GM19395 (cell line): ENCODE data around the gene ZDHHC24.
"Not testable (repeated sequence)": the region's sequence is repeated elsewhere in the genome, so short reads cannot be mapped to it uniquely, and the experiment has no call there.

Experiments used
- ATAC-seq: cut with Tn5 transposase; IDR thresholded peaks from one replicate; pipeline ENCODE4 v1.9.1; 2021; ENCODE audit warnings: mild to moderate bottlenecking, moderate library complexity; ENCODE audit not compliant: unreplicated experiment

ZDHHC24 gene

DNA sequence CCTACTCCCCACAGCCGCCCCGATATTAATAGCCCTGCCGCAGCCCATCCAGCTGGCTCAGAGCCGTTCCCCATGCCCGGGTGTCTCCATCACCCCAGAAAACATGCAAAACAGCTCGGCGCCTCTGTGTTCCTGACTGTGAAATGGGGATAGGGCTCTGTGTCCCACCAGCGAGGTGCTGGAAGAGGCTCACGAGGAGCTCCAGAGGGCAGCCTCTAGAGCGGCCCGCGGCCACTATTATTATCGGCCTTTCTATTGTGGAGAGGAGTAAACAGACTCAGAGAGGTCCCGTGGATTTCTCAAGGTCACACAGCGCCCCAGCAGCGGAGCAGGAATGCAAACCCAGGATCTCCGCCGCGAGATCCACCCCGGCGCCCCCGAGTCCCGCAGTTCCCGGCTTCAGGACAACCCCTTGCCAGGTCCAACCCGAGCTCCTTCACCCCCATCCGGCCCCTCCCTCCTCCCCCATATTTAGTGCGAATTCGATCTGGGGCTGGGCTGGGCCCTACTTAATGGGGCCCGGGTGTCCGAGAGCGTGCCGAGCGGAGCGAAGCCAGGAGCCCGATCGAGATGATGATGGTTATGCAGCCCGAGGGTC lies 619 bp upstream of the ZDHHC24 start, which contains the start of gene ACTN3:
ACTN3 (plus strand) TSS at position 536 of the 598 bp plus-strand sequence; CDS start at position 571, 35 bp downstream.
- no peak for ATAC-seq

DNA sequence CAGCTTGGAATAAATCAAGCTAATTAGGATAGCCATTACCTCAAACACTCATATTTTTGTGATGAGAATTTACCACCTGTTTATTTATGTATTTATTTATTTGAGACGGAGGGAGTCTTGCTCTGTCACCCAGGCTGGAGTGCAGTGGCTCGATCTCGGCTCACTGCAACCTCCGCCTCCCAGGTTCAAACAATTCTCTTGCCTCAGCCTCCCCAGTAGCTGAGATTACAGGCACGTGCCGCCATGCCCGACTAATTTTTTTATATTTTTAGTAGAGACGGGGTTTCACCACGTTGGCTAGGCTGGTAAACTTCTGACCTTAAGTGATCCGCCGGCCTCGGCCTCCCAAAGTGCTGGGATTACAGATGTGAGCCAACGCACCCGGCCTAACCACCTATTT lies 896 bp downstream of the ZDHHC24 start:
- not testable (repeated sequence) for ATAC-seq

DNA sequence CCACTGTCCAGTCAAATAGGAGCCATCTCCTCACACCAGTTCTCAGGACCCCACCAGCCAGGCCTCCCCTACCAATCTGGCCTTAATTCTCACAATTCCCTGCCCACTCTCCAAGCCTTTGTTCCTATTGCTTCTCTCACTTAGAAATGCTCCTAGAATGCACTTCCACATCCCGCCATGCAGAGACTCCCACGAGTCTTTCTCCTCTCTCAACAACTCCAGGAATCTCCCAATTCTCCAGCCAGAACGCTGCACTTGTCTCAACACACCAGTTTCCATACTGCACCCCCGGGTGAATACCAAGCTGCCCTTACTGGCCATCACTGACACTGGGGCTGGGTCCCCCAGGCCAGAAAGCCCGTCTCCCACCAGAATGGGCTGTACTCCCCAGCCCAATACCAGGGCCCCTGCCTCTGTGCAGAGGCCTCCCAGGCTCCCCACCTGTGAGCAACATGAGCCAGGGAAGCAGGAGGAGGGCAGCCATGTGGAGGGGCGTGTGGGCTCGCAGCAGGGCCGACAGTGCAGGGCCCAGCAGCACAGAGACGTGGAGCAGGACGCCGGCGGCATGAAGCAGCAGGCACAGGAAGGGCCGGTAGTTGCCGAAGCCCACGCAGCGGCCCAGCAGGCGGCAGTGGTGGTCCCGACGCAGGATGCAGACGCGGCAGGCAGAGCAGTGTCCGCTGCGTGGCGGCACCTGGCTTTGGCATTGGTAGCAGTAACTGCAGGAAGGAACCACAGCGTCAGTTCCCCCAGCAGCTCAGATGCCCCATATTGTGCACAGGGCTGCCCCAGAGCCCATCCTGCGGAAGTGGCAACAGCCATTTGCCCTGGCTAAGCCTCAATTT lies 2.4 kb downstream of the ZDHHC24 start:
- no peak for ATAC-seq

DNA sequence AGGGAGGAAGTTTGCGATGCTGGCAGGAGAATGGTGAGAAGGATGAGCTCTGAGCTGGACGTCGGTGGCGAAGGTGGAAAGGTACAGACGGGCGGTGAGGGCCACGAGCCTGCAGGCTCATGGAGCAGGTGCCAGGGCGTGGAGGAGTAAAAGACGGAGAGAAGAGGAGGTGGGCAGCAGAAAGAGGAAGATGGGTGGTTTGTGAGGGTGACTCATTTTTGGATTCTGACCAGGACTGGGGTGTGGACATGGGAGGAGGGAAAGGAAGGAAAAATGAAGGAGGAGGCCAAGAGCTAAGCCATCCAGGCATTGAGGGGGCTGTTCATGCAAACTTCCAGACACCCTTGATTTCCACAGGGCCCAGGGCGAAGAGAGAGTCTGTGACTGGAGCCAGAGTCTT lies 3.5 kb downstream of the ZDHHC24 start:
- ATAC-seq: no peak

DNA sequence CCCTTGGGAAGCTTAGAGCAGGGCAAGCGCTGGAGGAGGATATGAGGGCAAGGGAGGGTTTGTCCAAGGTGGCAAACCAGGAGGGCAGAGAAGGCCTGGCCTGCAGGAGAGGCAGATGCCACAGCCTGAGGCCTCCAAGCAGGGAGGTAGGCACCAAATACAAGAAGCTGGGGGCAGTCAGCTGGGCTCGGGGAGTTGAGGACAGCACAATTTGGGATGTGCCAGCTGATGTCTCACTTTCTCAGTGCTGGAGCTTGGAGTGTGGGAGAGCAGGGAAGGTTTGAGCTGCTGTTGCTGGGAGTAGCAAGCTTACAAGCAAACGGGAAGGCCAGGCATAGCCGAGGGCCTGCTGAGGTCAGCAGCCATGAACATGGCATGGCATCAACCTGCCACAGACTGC lies 4.0 kb downstream of the ZDHHC24 start:
- ATAC-seq: no peak

DNA sequence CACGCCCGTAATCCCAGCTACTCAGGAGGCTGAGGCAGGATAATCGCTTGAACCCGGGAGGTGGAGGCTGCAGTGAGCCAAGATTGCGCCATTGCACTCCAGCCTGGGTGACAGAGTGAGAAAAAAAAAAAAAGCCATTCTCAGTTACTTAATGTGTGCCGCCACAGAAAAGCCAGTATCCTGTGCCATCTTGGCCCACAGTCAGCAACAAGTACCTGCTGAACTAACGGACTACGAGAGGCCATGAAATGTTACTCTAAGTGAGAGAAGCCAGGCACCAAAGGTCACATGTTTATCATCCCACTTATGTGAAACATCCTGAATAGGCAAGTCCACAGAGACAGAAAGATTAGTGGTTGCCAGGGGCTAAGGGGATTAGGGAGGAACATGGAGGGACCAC lies 5.2 kb downstream of the ZDHHC24 start:
- not testable (repeated sequence) for ATAC-seq

DNA sequence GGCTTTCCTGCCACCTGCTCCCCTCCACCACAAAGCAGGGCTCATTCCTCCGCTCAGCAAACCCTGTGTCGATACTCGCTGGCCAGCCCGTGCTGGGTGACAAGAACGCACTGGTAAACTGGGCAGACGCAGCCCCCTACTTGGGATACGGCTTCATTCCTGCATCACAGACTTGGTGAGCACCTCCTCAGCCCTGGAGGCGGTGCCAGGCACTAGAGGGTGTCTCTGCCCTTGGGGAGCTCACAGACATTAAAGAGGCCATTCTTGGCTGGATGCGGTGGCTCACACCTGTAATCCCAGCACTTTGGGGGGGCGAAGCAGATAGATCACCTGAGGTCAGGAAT lies 6.0 kb downstream of the ZDHHC24 start:
- no peak for ATAC-seq

DNA sequence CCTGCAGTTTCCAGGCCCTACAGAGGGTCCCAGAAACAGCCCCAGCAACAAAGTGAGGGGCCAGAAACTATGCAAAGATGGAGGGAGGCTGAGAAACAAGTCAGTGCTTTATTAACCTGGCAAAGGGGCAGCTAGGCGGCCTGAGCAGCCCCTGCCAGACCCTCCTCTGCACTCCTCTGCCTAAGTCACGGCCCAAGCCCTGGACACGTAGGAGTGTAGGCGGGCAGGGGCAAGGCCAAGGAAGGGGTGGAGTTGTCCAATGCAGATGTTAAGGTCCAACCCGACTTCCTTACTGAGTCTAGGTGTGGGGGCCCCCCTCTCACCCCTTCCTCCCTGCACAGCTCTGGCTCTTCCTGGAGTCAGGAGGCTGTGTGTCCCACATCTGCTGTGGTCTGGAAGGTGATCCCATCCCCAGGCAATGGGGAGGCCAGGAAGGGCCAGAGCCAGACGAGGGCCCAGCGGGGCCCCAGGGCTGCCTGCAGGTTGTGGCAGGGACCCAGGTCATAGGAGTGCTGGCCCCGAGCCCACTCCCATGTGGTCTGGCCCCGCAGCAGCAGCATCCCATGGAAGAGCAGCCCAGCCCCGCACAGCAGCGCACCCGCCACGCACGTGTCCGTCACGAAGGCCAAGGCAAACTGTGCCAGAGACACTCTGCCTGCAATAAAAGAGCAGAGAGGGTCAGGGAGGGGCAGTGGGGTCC lies 6.5 kb downstream of the ZDHHC24 start:
- no peak for ATAC-seq

DNA sequence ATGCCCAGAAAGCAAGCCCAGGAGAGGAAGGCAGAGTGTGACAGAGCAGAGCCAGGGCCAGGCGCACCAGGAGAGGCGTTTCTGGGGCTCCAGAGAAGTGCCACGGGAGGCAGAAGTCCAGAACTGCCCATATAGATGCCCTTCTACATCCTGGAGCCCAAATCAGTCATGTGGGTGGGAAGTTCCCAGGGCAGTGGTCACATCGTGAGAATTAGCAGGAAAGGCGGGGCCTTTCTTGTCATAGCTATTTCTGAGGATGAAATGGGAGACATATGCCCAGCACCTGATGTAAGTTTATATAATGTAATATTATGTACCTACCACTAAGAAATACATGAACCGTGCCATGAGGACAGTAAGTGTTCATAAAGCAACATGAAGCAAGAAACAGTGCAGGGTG lies 13.1 kb downstream of the ZDHHC24 start:
- ATAC-seq: no peak

DNA sequence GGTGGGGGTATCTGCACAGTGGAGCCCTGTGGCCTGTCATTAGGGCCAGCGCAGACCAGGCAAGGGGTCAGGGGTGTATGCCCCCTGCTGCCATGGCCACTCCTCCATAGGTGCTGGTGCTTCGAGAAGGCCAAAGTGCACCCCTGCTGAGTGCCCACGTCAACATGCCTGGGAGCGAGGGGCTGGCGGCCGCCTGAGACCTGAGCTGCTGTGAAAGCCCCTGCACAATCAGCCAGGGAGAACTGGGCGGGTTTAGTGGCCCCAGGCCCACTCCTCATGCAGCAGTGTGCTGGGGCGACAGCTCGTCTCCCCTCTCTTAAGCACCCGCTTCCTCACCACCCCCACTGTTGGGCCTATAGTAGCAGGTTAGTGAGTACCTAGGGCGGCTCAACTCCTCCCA lies 14.0 kb downstream of the ZDHHC24 start:
- no peak for ATAC-seq

DNA sequence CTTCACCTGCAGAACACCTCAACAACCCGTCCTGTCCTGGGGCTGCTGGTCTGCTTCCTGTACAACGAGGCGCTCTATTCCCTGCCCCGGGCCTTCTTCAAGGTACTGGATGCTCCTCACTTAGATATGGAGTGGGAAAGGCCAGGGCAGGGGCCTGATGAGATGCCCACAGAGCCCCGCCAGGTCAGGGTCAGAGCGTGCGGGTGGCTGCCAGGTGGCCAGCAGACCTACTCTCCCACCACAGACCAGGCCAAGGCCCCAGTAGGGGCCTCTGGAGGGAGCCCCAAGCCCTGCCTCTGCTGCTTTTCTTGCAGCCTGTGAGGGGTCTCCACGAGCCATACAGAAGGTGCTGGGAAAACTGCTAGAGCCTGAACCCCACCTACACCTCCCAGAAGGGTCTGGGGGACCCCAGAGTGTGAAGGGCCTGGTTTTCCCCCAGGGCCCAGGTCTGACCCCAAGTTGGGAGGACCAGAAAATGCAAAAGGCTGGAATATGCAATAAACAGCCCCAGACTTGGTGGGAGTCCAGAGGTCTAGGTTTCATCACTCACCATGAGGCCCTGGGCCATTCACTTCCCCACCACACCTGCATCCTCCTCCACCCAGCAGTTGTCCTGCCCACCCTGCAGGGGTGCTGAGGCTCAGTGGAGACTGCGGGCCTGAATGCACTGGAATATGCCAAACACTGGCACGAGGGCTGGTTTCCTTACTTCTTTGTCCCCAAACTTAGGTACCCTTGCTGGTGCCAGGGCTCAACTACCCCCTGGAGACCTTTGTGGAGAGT lies 14.7 kb downstream of the ZDHHC24 start:
- ATAC-seq: no peak

DNA sequence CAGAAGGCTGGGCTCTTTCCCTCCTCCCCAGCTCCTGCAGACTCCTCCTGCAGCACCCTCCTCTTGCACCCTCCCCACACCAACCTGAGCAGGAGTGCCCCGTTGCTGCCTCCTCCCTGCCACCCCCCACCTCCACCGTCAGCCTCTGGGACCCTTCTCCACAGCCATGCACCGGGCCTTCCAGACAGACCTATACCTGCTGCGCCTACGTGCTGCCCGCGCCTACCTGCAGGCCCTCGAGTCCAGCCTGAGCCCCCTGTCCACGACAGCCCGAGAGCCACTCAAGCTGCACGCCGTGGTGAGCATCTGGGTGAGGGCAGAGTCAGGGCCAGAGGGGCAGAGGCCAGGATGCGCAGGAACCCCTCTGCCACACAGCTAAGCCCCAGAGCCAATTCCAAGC lies 16.2 kb downstream of the ZDHHC24 start:
- no peak for ATAC-seq

DNA sequence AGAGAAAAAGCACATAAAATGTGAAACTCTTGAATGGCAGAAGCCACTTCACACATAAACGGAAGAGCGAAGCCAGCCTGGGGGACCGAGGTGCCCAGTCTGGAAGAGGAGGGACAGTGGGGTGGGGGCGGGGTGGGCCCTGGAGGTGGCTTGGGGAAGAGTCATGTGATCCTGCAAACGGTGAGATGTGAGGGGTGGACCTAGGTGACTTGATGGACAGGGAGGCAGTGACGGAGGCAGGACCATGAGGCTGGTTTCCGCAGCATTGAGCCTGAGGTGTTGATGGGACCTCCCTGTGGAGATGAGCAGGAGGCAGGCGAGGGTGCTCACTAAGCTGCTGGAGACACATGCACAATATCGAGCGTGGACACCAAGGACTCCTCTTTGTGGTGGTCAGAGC lies 16.8 kb downstream of the ZDHHC24 start:
- no peak for ATAC-seq

DNA sequence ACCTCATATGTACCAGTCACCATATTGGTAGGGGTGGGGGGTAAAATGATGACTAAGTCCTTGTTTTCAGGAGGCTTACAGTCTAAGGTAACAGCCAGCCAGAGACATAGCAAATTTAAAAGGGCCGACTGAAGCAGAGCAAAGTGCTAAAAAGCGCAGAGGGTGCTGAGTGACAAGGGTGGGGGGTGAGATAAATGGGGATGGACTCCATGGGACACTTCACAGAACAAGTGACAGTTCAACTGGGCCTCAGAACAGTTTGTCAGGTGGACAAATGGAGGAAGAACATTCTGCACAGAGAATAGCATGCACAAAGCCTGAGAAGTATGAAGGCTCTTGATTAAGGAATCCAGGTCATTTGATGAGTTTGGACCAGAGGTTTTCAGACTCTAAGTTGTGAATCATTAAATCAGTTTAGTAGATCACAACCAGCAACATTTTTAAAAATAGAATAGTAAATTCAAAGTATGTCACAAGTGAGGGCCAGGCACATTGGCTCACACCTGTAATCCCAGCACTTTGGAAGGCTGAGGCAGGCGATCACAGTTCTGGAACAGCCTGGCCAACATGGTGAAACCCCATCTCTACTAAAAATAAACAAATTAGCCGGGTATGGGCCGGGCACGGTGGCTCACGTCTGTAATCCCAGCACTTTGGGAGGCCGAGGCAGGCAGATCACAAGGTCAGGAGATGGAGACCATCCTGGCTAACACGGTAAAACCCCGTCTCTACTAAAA lies 21.4 kb downstream of the ZDHHC24 start:
- ATAC-seq: no peak

DNA sequence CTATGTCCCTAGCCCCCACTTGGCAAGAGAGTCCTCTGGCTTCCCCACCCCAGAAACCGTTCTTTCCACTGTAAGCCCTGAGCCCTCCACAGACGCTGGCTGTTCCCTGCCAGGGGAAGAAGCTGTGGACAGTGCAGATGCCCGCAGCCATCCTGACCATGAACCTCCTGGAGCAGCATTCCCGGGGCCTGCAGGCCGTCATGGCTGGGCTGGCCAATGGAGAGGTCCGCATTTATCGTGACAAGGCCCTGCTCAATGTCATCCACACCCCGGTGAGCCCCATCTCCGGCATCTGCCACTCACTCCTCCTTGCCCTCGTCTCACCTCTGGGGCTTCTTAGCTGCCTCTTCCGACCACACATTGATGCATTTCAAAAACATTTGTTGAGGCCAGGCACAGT lies 22.2 kb downstream of the ZDHHC24 start:
- ATAC-seq: no peak

DNA sequence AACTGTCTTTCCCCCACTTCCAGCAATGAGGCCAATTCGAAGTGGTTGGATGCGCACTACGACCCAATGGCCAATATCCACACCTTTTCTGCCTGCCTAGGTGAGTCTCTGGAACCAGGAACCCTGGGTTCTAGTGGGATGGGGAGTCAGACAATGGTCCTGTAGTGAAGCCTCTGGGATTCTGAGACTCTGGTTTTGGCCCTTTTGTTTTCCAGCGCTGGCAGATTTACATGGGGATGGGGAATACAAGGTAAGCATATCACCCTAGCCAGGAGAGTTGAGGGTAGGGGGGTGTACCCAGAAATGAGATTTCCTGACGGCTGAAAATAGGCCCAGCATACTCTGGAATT lies 34.9 kb downstream of the ZDHHC24 start:
- no peak for ATAC-seq

DNA sequence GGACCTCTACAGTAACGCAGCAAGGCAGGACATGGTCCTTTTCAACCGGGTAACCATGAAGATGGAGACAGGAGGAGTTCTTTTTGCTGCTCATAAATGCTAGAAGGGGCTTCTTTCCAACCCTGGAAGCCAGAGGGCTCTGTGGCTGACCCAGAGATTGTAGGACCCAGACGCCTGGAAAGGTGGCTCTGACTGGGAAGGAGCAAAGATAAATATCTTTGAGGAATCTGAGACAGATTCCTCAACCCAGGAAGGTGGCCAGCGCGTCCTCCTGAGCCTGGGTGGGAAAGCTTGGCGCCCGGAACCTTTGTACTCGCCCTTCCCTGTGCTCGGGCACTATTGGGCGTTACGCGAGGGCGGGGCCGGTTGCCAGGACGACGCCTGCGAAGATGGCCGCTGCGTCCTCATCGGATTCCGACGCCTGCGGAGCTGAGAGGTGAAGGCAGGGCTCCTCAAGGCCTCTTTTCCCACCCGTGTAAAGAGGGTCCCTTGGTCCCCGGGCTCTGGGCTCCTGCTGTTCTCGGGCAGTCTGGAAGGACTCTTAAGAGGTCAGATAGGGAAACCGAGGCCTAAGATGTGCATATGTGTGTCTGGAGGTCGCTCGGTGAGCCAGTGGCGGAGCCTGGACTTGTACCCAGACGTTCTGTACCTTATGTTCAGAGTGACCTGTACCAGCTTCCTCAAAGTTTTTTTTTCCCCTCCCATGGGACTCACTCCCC lies 35.4 kb downstream of the ZDHHC24 start, which contains the start of gene BBS1:
BBS1 (plus strand) TSS at position 365 of the 719 bp plus-strand sequence; CDS start at position 390, 25 bp downstream.
- ATAC-seq: peak; percentile 79

DNA sequence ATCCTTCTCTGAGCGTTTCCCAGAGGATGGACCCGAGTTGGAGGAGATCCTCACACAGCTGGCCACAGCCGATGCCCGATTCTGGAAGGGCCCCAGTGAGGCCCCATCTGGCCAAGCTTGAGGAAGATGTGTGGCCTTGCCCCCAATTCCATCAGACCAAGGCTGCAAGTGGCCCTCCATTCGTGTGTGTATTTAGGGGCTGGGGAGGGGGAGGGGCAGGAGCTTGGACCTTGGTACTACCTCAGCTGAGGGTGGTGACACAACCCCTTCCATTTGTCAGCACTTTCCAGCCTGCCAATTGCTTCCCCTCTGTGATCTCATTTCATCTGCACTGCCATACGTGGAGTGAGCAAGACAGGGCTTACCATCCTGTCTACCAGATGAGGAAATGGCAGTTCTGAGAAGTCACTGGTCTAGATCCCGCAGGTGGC lies 36.7 kb downstream of the ZDHHC24 start:
- ATAC-seq: no peak

DNA sequence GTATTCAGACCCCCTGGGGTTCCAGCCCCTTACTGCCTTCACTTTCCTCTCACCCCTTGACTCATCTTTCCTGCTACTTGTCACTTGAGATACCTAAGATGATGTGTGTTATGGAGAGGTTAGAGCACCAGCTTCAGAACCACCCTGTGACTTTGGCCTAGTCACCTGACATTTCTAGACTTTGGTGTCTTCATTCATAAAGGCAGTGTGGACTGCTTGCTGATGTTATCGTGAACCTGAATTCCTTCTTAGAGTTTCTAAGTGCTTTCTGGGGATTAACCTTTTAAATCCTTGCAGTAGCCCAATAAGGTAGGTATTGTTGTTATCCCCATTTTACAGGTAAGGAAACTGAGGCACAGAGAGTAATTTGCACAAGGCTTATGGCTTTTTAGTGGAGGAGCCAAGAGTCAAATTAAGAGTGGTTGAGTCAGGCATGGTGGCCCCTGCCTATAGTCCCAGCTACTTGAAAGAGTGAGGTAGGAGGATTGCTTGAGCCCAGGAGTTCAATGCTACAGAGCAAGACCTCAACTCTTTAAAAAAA lies 40.5 kb downstream of the ZDHHC24 start:
- no peak for ATAC-seq
